HG03060 (cell line): Measurements from ENCODE around the gene RNF213.
"Not testable (repeated sequence)": the region's sequence is repeated elsewhere in the genome, so short reads cannot be mapped to it uniquely, and the experiment has no call there.

Source experiments
- ATAC-seq: cut with Tn5 transposase; IDR thresholded peaks from one replicate; pipeline ENCODE4 v1.9.1; 2021; ENCODE audit warnings: low read depth, moderate number of reproducible peaks; ENCODE audit not compliant: unreplicated experiment

RNF213 gene

GRCh38 chr17:80248894-80249710 is 11.6 kb upstream of the RNF213 start:
- ATAC-seq, result no peak

GRCh38 chr17:80251966-80252365 is 8.7 kb upstream of the RNF213 start:
- no peak for ATAC-seq

GRCh38 chr17:80252871-80253270 is 7.8 kb upstream of the RNF213 start:
- no peak for ATAC-seq

GRCh38 chr17:80253631-80254395 is 6.8 kb upstream of the RNF213 start:
- ATAC-seq, result no peak

- ATAC-seq, result peak; percentile 51
Observed at GRCh38 chr17:80254396-80255251, 6.0 kb upstream of the RNF213 start.

- no peak for ATAC-seq
Observed at GRCh38 chr17:80256034-80256350, 4.7 kb upstream of the RNF213 start.

- ATAC-seq, result no peak
Observed at GRCh38 chr17:80257716-80258213, 2.9 kb upstream of the RNF213 start.

- not testable (repeated sequence) for ATAC-seq
Observed at GRCh38 chr17:80258296-80258695, 2.4 kb upstream of the RNF213 start.

GRCh38 chr17:80259457-80260068 is 1.1 kb upstream of the RNF213 start:
- ATAC-seq, result no peak

GRCh38 chr17:80260069-80260535 is 550 bp upstream of the RNF213 start:
- no peak for ATAC-seq

- no peak for ATAC-seq
Observed at GRCh38 chr17:80261159-80261894, 675 bp downstream of the RNF213 start.

- ATAC-seq, result no peak
Observed at GRCh38 chr17:80261895-80262279, 1.2 kb downstream of the RNF213 start.

- no peak for ATAC-seq
Observed at GRCh38 chr17:80262291-80262690, 1.6 kb downstream of the RNF213 start.

GRCh38 chr17:80262775-80263244 is 2.2 kb downstream of the RNF213 start:
- no peak for ATAC-seq

GRCh38 chr17:80263253-80264204 is 2.9 kb downstream of the RNF213 start:
- ATAC-seq, result no peak

- no peak for ATAC-seq
Observed at GRCh38 chr17:80264205-80265075, 3.8 kb downstream of the RNF213 start.
